Hepatocyte (in vitro differentiated cells): ENCODE data around the gene DLGAP3. TPM values are rescaled to one million over a fixed set of nuclear protein-coding genes. Genes with fewer than 3 reads are reported as not detected.
"Not testable (repeated sequence)": the region's sequence is repeated elsewhere in the genome, so short reads cannot be mapped to it uniquely, and the experiment has no call there.

ENCODE experiments used
- DNase-seq: peaks from one replicate; pipeline ENCODE4 v3.0.0-alpha.2; 2016; ENCODE audit warnings: low spot score
- H2AFZ ChIP-seq: fragments of 200-600 bp; sonication (generic); 2 replicates; pipeline ENCODE4 v1.6.0; 2016; ENCODE audit warnings: antibody characterized with exemption, mild to moderate bottlenecking
- H3K27ac ChIP-seq: fragments of 200-600 bp; sonication (generic); 2 replicates; pipeline ENCODE4 v1.5.1; 2016; ENCODE audit warnings: mild to moderate bottlenecking
- H3K27me3 ChIP-seq: fragments of 200-600 bp; sonication (generic); 2 replicates; pipeline ENCODE4 v1.6.1; 2016
- H3K36me3 ChIP-seq: fragments of 200-600 bp; sonication (generic); replicated peaks from 2 replicates; pipeline ENCODE4 v1.5.1; 2016; ENCODE audit warnings: low read depth; ENCODE audit not compliant: insufficient read depth
- H3K4me1 ChIP-seq: fragments of 200-600 bp; sonication (generic); 2 replicates; pipeline ENCODE4 v1.5.1; 2016; ENCODE audit warnings: mild to moderate bottlenecking, moderate library complexity; ENCODE audit not compliant: insufficient read depth
- H3K4me2 ChIP-seq: fragments of 200-600 bp; sonication (generic); 2 replicates; pipeline ENCODE4 v1.6.0; 2016
- H3K4me3 ChIP-seq: fragments of 200-600 bp; sonication (generic); 2 replicates; pipeline ENCODE4 v1.5.1; 2016; ENCODE audit warnings: mild to moderate bottlenecking
- H3K79me2 ChIP-seq: fragments of 200-600 bp; sonication (generic); 2 replicates; pipeline ENCODE4 v1.6.0; 2017; ENCODE audit warnings: mild to moderate bottlenecking
- H3K9me2 ChIP-seq: fragments of 200-600 bp; sonication (generic); replicated peaks from 2 replicates; pipeline ENCODE4 v1.6.0; 2017; ENCODE audit warnings: mild to moderate bottlenecking; ENCODE audit not compliant: insufficient read depth
- H3K9me3 ChIP-seq: fragments of 200-600 bp; sonication (generic); 2 replicates; pipeline ENCODE4 v1.5.1; 2016; ENCODE audit warnings: low read depth, mild to moderate bottlenecking
- H4K20me1 ChIP-seq: fragments of 200-600 bp; sonication (generic); 2 replicates; pipeline ENCODE4 v1.6.0; 2016; ENCODE audit warnings: mild to moderate bottlenecking; ENCODE audit not compliant: insufficient read depth, poor library complexity, severe bottlenecking
- EZH2 ChIP-seq: fragments of 200-600 bp; sonication (generic); IDR thresholded peaks from 2 replicates; pipeline ENCODE4 v1.6.1; 2016; ENCODE audit warnings: antibody characterized with exemption, mild to moderate bottlenecking, borderline replicate concordance
- EZH2phosphoT487 ChIP-seq: fragments of 200-600 bp; sonication (generic); IDR thresholded peaks from one replicate; pipeline ENCODE4 v1.6.1; 2018; ENCODE audit warnings: antibody characterized with exemption, mild to moderate bottlenecking, low read depth, moderate library complexity; ENCODE audit not compliant: unreplicated experiment, severe bottlenecking
- WGBS: methylation state at CpG from one replicate; pipeline ENCODE4 v1.1.6; 2016; ENCODE audit warnings: low lambda C conversion rate; ENCODE audit errors: missing lambda C conversion rate; 5-methylcytosine and 5-hydroxymethylcytosine counted together
- polyA plus RNA-seq: library from polyadenylated mRNA; unstranded; fragments of >200 nt; fragmentation: Nextera tagmentation; extraction: Ambion mirVana; gene quantifications from 2 replicates; pipeline ENCODE4 v1.2.1, GENCODE V29; 2016
- total RNA-seq: library from RNA; depleted of rRNA; stranded (reverse); fragments of >200 nt; gene quantifications from 2 replicates; pipeline ENCODE4 v1.2.3, GENCODE V29; 2014
- TF ChIP-seq, protein P1 (sequence below): fragments of 200-600 bp; sonication (generic); IDR thresholded peaks from 2 replicates; pipeline ENCODE4 v1.5.1; 2016; ENCODE audit warnings: antibody characterized with exemption, mild to moderate bottlenecking; ENCODE audit not compliant: poor library complexity

The DLGAP3 gene
- total and polyA plus RNA-seq, 2 experiments from 2014 or later: 0.33 to 1.0 TPM

DNA sequence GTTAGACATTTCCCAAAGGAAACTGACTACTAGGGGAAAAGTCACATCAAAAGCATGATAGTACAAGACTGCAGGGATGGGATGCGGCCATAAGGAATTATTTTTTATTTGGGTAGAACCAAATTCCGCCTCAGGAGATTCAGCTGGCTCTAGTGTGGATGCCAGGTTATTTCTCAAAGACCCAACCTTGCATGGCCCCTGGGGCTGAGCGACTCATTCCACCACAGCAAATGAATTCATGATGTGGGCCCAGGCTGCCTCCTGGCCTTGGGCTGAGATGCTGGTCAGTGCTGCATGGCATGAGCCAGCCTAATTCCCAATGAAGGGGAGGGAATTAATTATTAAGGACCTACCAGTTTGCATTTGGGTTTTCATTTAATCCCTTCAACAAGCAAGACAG is 43.9 kb upstream of the DLGAP3 start:
- WGBS: 94% methylated on average over 3 of the region's 3 CpGs
- no peaks in the 10 kb centered on the region for H3K27me3 ChIP-seq
- no peaks in the 10 kb centered on the region for H4K20me1 ChIP-seq
- no peak for TF ChIP-seq EZH2
- TF ChIP-seq EZH2phosphoT487: no peak
- TF ChIP-seq, protein P1, sequence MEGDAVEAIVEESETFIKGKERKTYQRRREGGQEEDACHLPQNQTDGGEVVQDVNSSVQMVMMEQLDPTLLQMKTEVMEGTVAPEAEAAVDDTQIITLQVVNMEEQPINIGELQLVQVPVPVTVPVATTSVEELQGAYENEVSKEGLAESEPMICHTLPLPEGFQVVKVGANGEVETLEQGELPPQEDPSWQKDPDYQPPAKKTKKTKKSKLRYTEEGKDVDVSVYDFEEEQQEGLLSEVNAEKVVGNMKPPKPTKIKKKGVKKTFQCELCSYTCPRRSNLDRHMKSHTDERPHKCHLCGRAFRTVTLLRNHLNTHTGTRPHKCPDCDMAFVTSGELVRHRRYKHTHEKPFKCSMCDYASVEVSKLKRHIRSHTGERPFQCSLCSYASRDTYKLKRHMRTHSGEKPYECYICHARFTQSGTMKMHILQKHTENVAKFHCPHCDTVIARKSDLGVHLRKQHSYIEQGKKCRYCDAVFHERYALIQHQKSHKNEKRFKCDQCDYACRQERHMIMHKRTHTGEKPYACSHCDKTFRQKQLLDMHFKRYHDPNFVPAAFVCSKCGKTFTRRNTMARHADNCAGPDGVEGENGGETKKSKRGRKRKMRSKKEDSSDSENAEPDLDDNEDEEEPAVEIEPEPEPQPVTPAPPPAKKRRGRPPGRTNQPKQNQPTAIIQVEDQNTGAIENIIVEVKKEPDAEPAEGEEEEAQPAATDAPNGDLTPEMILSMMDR: no peak
- H3K27ac ChIP-seq: no peak overlapping the region
- H3K4me3 ChIP-seq: no peak overlapping the region
- H3K36me3 ChIP-seq: no peaks in the 10 kb centered on the region
- no peaks in the 10 kb centered on the region for H3K9me3 ChIP-seq
- H3K9me2 ChIP-seq: no peaks in the 10 kb centered on the region
- no peak overlapping the region for H2AFZ ChIP-seq
- no peaks in the 10 kb centered on the region for H3K79me2 ChIP-seq
- H3K4me2 ChIP-seq: no peak overlapping the region
- DNase-seq: no peak
- no peaks in the 10 kb centered on the region for H3K4me1 ChIP-seq

DNA sequence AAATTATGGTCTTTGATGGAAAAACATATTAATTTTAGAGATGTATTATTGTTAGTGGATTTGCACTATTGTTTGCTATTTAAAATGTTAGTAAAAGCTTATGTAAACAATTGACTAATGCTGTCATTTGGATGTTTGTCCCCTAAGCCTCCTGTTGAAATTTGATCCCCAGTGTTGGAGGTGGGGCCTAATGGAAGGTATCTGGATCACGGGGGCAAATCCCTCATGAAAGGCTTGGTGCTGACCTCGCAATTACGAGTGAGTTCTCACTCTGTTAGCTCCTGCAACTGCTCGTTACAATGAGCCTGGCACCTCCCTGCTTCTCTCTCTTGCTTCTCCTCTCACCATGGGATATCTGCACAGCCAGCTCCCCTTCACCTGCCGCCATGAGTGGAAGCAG is 41.4 kb upstream of the DLGAP3 start:
- H3K4me3 ChIP-seq: no peak overlapping the region
- no peaks in the 10 kb centered on the region for H4K20me1 ChIP-seq
- no peak for DNase-seq
- H2AFZ ChIP-seq: no peak overlapping the region
- no peaks in the 10 kb centered on the region for H3K27me3 ChIP-seq
- no peak overlapping the region for H3K27ac ChIP-seq
- H3K36me3 ChIP-seq: no peaks in the 10 kb centered on the region
- no peaks in the 10 kb centered on the region for H3K9me3 ChIP-seq
- H3K4me1 ChIP-seq: no peaks in the 10 kb centered on the region
- no peaks in the 10 kb centered on the region for H3K79me2 ChIP-seq
- WGBS: 14% methylated on average over 5 of the region's 5 CpGs
- H3K9me2 ChIP-seq: no peaks in the 10 kb centered on the region
- TF ChIP-seq, protein P1: no peak
- TF ChIP-seq EZH2phosphoT487 (no peak), EZH2 (no peak)
- H3K4me2 ChIP-seq: no peak overlapping the region

DNA sequence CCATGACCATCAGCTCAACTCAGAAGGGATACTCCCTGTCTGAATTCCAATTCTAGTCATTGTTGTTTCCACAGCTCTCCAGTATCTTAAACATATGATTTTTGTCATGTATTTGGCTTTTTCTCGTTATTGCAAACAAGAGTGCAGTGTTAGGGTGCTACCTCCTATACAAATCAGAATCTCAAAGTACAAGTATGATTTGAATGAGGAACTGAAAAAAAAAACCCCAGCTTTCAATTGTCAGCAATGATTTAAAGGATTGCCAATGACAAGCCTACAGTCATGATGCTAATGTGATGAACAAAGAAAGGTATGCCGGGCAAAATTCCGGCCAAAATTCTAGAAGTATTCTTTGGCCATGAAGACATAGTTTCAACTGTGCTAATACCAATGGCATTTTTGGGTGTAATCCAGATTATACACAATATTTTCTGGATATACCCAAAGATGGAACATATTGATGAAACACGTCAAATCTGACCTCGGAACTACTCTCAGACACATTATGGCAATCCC is 40.8 kb upstream of the DLGAP3 start:
- TF ChIP-seq, protein P1: no peak
- TF ChIP-seq EZH2phosphoT487: no peak
- TF ChIP-seq EZH2: no peak
- no peaks in the 10 kb centered on the region for H3K9me3 ChIP-seq
- H4K20me1 ChIP-seq: no peaks in the 10 kb centered on the region
- no peaks in the 10 kb centered on the region for H3K9me2 ChIP-seq
- no peaks in the 10 kb centered on the region for H3K4me1 ChIP-seq
- no peaks in the 10 kb centered on the region for H3K36me3 ChIP-seq
- H3K27ac ChIP-seq: no peak overlapping the region
- H2AFZ ChIP-seq: no peak overlapping the region
- 93% methylated on average over 5 of the region's 5 CpGs for WGBS
- H3K4me2 ChIP-seq: no peak overlapping the region
- H3K27me3 ChIP-seq: peaks cover 4% of the 10 kb centered on the region
- H3K79me2 ChIP-seq: no peaks in the 10 kb centered on the region
- H3K4me3 ChIP-seq: no peak overlapping the region
- no peak for DNase-seq

DNA sequence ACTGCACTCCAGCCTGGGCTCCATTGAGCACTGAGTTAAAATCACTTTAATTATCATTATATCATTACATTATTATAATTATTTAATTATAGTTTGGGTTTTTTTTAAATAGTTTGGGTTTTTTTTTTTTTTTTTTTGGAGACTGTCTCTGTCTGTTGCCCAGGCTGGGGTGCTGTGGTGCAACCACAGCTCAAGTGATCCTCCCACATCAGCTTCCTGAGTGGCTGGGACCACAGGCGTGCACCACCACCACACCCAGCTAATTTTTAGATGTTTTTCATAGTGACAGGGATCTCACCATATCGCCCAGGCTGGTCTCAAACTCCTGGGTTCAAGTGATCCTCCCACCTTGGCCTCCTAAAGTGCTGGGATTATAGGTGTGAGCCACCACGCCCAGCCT is 38.8 kb upstream of the DLGAP3 start:
- not testable (repeated sequence) for H3K9me3 ChIP-seq, DNase-seq, H3K27ac ChIP-seq, H3K4me2 ChIP-seq, H3K79me2 ChIP-seq, H3K36me3 ChIP-seq, H4K20me1 ChIP-seq, H3K4me3 ChIP-seq, H3K27me3 ChIP-seq, H3K9me2 ChIP-seq, H2AFZ ChIP-seq, H3K4me1 ChIP-seq
- WGBS: 93% methylated on average over 3 of the region's 3 CpGs

DNA sequence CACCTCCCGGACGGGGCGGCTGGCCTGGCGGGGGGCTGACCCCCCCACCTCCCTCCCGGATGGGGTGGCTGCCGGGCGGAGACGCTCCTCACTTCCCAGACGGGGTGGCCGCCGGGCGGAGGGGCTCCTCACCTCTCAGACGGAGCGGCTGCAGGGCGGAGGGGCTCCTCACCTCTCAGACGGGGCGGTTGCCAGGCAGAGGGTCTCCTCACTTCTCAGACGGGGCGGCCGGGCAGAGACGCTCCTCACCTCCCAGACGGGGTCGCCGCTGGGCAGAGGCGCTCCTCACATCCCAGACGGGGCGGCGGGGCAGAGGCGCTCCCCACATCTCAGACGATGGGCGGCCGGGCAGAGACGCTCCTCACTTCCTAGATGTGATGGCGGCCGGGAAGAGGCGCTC is 38.2 kb upstream of the DLGAP3 start:
- not testable (repeated sequence) for H3K9me3 ChIP-seq, H3K79me2 ChIP-seq, H3K4me3 ChIP-seq, DNase-seq, H3K36me3 ChIP-seq, H3K9me2 ChIP-seq, H3K27me3 ChIP-seq, H3K4me1 ChIP-seq, H2AFZ ChIP-seq, H3K27ac ChIP-seq, H3K4me2 ChIP-seq, H4K20me1 ChIP-seq
- WGBS: 100% methylated on average over 3 of the region's 36 CpGs
